Ascending aorta (tissue), 2 donors: ENCODE results near the gene SNX4. TPM values are rescaled to one million over a fixed set of nuclear protein-coding genes. Genes with fewer than 3 reads are reported as not detected.

Experiments
- DNase-seq, 2 donors: peaks; one replicate each; pipeline ENCODE4 v3.0.0-alpha.2; 2019; ENCODE audit warnings: low spot score in 2 of 2
- H3K27ac ChIP-seq, 2 donors: fragments of 200-600 bp; sonication (generic); one replicate each; pipeline ENCODE4 v1.5.1; 2016 to 2017; ENCODE audit warnings: mild to moderate bottlenecking in 1 of 2
- H3K27me3 ChIP-seq: fragments of 200-600 bp; sonication (generic); one replicate; pipeline ENCODE4 v1.5.1; 2017
- H3K36me3 ChIP-seq, 2 donors: fragments of 200-600 bp; sonication (generic); one replicate each; pipeline ENCODE4 v1.5.1; 2016
- H3K4me1 ChIP-seq, 2 donors: fragments of 200-600 bp; sonication (generic); one replicate each; pipeline ENCODE4 v1.5.1; 2016 to 2017; ENCODE audit warnings: mild to moderate bottlenecking in 1 of 2
- H3K4me3 ChIP-seq, 2 donors: fragments of 200-600 bp; sonication (generic); one replicate each; pipeline ENCODE4 v1.5.1; 2016 to 2017; ENCODE audit warnings: mild to moderate bottlenecking in 1 of 2
- H3K9me3 ChIP-seq, 2 donors: fragments of 200-600 bp; sonication (generic); one replicate each; pipeline ENCODE4 v1.5.1; 2016
- intact Hi-C: fragments of 100-400 bp; cut with DNase I; formaldehyde crosslinking; loops from one replicate; pipeline ENCODE4 v1.15.1; 2023
- total RNA-seq: library from RNA; depleted of rRNA; stranded (reverse); fragments of >200 nt; gene quantifications from one replicate; pipeline ENCODE4 v1.1.0, GENCODE V29; 2016
- TF ChIP-seq, protein P1 (sequence below), 3 experiments: fragments of 200-600 bp in 2 of 3; fragments of 450-650 bp in 1 of 3; sonication (generic) in 2 of 3; IDR thresholded peaks; one replicate each; pipeline ENCODE4 v1.5.1; 2016 to 2019; ENCODE audit warnings: antibody characterized with exemption in 3 of 3, mild to moderate bottlenecking in 1 of 3, moderate library complexity in 1 of 3

The SNX4 gene
- total RNA-seq, 1 donor from 2014 or later = 20.8 TPM

DNA sequence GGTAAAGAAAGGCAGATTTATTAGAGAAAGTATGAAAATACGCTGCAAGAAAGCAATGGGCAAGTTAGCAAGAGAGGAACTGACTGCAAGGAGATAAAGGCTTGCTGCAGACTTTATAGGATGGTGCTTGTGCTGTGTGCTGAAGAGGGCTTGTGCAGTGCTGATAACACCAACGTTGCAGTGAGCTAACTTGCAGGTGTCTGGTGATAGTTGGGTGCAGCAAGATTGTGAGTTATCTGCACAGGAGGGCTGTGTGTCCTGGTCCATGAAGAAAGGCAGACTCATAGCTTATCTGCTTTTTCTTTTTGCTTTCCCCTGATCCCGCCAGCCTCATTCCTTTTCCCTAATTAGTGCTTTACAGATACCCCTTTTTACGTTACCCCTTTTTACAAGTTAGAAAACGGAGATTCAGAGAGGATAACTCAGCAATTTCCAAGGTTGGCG, 86.9 kb downstream of the SNX4 start:
- DNase-seq = no peak
- H3K4me3 ChIP-seq = no peak overlapping the region
- TF ChIP-seq, protein P1, sequence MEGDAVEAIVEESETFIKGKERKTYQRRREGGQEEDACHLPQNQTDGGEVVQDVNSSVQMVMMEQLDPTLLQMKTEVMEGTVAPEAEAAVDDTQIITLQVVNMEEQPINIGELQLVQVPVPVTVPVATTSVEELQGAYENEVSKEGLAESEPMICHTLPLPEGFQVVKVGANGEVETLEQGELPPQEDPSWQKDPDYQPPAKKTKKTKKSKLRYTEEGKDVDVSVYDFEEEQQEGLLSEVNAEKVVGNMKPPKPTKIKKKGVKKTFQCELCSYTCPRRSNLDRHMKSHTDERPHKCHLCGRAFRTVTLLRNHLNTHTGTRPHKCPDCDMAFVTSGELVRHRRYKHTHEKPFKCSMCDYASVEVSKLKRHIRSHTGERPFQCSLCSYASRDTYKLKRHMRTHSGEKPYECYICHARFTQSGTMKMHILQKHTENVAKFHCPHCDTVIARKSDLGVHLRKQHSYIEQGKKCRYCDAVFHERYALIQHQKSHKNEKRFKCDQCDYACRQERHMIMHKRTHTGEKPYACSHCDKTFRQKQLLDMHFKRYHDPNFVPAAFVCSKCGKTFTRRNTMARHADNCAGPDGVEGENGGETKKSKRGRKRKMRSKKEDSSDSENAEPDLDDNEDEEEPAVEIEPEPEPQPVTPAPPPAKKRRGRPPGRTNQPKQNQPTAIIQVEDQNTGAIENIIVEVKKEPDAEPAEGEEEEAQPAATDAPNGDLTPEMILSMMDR (IDR thresholded peaks at IDR 0.05) = no peak
- no peaks in the 10 kb centered on the region for H3K36me3 ChIP-seq
- H3K9me3 ChIP-seq = peaks cover 0 to 3% of the 10 kb centered on the region in 2 donors
- intact Hi-C loops = no loop called here
- peaks cover 0 to 1% of the 10 kb centered on the region in 2 donors for H3K4me1 ChIP-seq
- no peaks in the 10 kb centered on the region for H3K27me3 ChIP-seq
- H3K27ac ChIP-seq = no peak overlapping the region

GRCh38 chr3:125431912-125432790, 87.9 kb downstream of the SNX4 start:
- H3K4me3 ChIP-seq = no peak overlapping the region
- DNase-seq = no peak
- intact Hi-C loops = no loop called here
- no peaks in the 10 kb centered on the region for H3K27me3 ChIP-seq
- TF ChIP-seq, protein P1 (IDR thresholded peaks at IDR 0.05) = no peak
- no peaks in the 10 kb centered on the region for H3K4me1 ChIP-seq
- peaks cover 0 to 3% of the 10 kb centered on the region in 2 donors for H3K9me3 ChIP-seq
- H3K27ac ChIP-seq = no peak overlapping the region
- no peaks in the 10 kb centered on the region for H3K36me3 ChIP-seq

DNA sequence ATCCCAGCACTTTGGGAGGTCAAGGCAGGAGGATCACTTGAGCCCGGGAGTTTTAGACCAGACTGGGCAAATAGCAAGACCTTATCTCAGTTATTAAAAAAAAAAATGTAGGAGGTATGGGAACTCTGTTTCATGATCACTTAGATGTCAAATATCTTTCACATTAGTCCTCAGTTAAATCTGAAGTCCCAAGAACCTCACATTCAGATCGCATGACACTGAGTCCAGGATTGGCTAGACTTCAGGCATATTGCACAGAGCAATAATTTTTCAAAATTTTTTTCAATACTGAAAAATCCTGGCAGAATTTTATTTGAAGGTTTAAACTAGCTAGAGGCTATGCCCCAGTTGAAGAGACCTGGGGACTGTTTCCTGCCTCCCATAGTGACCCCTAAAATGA, 88.6 kb downstream of the SNX4 start:
- no peak overlapping the region for H3K4me3 ChIP-seq
- H3K4me1 ChIP-seq = no peaks in the 10 kb centered on the region
- TF ChIP-seq, protein P1 (IDR thresholded peaks at IDR 0.05) = no peak
- H3K9me3 ChIP-seq = peaks cover 0 to 3% of the 10 kb centered on the region in 2 donors
- no peaks in the 10 kb centered on the region for H3K36me3 ChIP-seq
- no peak overlapping the region for H3K27ac ChIP-seq
- DNase-seq = no peak
- intact Hi-C loops = no loop called here
- no peaks in the 10 kb centered on the region for H3K27me3 ChIP-seq

DNA sequence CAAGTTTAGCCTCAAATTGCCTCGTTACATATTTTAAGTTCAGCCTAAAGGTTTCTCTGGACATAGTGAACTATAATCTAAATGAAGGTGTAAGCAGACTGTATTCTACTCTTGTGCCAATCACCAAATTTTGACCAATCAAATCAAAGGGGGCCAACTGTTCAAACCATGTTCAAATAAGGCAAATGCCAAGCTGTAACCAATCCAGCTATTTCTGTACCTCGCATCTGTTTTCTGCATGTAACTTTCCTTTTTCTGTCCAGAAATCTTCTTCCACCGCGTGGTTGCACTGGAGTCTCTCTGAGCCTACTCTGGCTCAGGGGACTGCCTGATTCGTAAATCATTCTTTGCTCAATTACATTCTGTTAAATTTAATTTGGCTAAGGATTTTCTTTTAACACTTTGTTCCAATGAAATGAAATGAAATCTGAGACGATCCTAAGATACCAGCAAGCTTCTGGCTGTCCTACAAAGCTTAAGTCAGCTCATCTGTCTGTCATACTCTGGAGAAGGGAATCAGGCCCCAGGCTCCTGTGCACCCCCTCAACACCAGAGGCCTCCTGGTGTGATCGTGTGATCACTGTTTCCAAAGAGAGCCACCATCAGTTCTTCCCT, 91.7 kb downstream of the SNX4 start:
- intact Hi-C loops = no loop called here
- TF ChIP-seq, protein P1 (IDR thresholded peaks at IDR 0.05) = no peak
- Histone ChIP-seq H3K9me3 (peaks cover 0 to 3% of the 10 kb centered on the region in 2 donors), H3K36me3 (no peaks in the 10 kb centered on the region), H3K4me1 (no peaks in the 10 kb centered on the region), H3K4me3 (no peak overlapping the region), H3K27ac (no peak overlapping the region), H3K27me3 (no peaks in the 10 kb centered on the region)
- no peak for DNase-seq

DNA sequence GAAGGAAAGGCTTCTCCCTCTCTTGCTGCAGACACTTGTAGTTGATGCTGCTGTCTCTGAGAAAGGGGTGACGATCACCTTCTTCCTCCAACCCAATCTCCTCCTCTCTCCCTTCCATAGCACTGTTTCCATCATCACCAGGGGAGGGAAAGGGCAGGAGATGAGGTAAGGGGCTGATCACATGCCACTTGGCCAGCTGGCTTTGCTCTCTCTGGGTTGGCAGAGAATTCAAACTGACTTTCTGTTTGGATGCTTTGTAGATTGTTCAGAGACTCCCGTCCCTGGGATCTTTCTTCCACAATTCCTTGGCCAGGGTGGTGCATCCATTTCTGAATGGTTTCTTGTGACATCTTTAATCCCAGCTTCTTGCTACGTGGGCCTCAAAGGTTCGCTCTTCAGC, 101.7 kb downstream of the SNX4 start:
- TF ChIP-seq, protein P1 (IDR thresholded peaks at IDR 0.05) = no peak
- H3K27me3 ChIP-seq = no peaks in the 10 kb centered on the region
- no peak overlapping the region for H3K27ac ChIP-seq
- H3K4me3 ChIP-seq = no peak overlapping the region
- H3K36me3 ChIP-seq = no peaks in the 10 kb centered on the region
- no peaks in the 10 kb centered on the region for H3K9me3 ChIP-seq
- H3K4me1 ChIP-seq = no peaks in the 10 kb centered on the region
- no peak for DNase-seq
- intact Hi-C loops = no loop called here
